HG03103 (cell line): ENCODE measurements around the gene C1orf116.

Experiments used
- ATAC-seq: cut with Tn5 transposase; IDR thresholded peaks from one replicate; pipeline ENCODE4 v1.9.1; 2021; ENCODE audit warnings: low read depth; ENCODE audit not compliant: unreplicated experiment

The C1orf116 gene

DNA sequence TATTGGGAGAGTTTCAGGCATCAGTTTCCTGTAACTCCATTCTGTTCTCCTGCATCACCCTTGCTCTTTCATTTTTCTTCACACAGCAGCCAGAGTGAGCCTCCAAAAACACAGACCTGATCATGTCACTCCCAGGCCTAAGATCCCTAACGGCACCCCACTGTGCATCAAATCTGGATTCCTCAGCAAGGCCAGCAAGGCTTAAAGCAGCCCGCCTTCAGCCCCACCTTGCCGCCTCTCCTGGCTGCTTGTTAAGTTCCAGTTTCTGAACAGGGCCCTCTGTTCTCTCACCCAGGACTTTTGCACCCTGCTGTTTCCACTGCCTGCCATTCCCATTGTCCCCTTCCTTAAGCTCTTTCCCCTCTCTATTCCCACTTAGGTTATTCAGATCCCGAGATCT, 29.3 kb downstream of the C1orf116 start:
- ATAC-seq = no peak

DNA sequence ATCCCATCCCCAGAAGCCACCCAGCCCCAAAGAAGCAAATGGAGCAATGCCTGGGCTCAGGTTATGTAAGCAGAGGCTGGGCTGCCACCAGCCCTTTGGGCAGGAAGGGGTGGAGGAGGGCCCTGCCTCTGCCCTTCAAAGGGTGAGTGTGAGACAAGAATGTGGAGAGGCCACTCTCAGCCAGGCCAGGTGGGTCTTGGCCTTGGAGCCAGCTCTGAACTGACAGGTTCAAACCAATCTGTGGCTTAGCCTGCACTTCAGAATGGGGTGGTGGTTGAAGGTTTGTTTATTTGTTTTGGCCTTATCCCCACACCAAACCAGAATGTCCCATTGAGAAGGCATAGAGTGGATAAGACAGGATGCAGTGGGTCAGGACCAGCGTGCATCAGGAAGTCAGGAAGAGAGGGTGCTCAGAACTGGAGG, 29.8 kb downstream of the C1orf116 start:
- no peak for ATAC-seq

DNA sequence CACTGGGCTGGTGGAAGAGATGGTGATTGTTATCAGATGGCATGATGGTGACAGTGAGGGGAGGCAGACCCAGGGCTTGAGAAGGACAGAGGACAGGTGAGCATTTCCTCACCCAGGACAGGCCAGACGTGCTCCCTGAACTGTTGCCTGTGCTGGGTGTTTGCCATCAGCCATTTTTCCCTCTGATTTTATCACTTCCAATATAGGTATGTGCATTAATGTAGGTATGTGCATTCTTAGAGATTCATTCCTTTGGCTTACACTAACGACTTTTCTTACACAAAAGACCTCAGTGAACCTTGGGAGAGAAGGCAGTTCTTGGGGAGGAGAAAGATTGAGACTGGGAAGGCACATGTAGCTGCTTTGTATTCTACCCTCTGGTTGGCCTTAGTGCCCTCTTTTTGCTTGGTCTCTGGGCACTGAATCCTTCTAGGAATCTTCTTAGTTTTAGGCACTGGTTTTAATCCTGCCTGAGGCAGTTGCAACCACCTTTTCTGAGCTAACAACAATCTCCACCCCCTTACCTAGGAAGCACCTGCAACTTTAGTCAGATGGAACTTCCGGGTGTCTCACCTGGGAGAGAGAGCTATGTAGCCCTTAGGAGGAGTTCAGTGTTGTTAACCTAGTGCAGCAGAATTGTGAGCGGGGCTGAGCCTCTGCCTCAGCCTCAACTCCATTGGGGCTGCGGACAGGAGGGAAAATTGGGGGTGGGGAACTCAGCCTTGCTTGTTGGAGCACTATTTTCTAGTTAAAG, 30.9 kb downstream of the C1orf116 start:
- ATAC-seq = no peak

DNA sequence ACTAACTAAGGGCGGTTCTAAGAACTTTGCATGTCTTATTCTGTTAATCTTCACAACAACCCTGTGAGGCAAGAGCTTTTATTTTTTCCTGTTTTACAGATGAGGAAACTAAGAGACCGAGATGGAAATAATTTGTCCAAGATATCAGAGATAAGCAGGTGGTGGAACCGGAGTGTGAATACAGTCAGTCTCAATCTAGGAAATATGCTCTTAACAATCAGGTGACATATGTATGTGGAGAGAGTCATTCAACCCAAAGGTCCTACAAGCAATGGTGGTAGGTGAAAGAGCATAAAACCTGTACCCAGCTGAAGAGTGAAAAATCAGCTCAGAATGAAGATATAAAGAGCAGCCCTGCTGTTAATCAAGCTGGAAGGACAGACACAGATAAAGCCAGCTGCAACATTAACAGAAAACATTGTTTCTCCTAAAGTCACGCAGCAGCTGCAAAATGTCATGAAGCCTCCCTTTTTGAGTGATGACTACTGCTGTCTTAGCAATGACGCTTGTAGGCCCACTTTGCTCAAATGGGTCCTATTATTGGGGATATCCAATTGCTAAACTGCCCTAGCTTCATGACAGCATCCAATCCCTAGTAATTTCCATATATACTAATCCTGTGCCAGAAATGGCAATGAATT, 31.8 kb downstream of the C1orf116 start:
- no peak for ATAC-seq

DNA sequence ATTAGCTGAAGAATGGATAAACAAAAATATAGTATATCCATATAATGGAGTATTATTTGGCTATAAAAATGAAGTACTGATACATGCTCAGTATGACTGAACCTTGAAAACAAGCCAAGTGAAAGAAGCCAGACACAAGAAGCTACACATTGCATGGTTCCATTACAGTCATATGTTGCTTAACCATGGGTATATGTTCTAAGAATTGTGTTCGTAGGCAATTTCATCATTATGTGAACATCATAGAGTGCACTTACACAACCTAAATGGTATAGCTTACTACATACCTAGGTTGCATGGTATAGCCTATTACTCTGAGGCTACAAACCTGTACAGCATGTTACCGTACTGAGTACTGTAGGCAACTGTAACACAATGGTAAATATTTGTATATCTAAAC, 33.7 kb downstream of the C1orf116 start:
- no peak for ATAC-seq

DNA sequence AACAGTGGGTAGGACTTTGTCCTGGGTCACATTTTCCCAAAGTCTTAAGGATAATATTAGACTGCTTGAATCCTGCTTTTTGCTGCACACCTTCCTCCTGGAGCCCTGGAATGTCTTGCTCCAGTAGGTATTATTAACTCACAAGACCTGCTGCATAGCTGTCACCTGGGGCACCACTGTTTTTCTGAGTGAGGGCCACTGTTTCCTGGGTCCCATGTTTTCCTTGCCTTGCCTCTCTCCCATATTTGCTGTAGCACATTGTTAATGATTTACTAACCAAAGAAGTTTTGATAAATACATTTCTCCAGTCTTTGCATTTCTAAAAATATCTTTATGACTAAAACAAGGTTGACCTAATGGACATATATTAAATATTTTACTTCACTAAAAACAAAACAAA, 39.8 kb downstream of the C1orf116 start:
- no peak for ATAC-seq

DNA sequence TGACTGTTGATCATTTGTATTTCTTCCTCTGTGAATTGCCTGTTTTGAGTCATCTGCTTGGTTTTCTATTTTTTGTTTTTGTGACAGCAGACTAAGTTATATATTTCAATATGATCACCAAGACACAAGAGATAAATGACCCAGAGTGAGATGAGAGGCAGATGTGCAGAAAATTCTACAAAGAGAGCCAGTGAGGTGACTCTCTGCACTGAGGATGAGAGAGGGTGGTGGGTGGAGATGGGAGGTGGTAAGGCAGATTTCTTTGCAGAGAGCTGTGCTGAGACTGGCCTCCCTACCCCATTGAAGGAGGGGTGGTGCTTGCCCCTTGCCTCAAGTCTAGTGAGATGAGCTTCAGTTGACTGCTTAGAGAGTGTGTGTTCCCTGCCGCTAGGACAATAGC, 44.7 kb downstream of the C1orf116 start:
- no peak for ATAC-seq

DNA sequence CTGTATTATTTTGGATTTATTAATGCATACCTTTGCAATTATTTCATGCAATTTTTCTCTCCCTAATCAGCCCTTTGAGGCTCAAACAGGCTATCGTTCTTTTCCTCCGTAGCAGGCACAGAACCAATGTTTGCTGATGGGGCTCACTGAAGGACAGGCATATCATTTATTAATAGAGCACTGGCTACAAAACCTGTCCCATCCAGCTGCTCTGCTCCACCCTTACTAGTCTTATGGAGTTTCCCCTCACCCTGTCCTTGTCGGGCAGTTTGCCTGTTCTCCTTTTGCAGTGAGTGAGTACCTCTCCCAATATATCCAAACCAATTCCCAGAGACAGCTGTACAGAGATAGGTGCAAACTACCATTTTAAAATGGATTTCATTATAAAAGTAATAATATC, 45.7 kb downstream of the C1orf116 start:
- ATAC-seq = no peak

DNA sequence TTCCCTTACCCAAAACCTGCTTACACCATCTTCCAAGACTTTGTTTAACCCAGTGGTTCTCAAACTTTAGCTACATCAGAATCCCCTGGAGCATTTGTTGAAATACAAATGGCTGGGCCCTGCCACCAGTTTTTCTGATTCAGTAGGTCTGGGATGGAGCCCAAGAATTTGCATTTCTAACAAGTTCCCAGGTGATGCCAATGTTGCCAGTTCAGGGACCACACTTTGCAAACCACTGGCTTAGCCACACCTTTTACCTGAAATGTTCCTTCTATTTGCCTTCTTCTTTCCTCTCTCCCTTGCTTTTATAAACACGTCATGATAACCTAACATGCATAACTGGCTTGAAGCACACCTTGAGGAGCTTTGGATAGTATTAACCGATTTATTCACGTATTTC, 46.2 kb downstream of the C1orf116 start:
- no peak for ATAC-seq

DNA sequence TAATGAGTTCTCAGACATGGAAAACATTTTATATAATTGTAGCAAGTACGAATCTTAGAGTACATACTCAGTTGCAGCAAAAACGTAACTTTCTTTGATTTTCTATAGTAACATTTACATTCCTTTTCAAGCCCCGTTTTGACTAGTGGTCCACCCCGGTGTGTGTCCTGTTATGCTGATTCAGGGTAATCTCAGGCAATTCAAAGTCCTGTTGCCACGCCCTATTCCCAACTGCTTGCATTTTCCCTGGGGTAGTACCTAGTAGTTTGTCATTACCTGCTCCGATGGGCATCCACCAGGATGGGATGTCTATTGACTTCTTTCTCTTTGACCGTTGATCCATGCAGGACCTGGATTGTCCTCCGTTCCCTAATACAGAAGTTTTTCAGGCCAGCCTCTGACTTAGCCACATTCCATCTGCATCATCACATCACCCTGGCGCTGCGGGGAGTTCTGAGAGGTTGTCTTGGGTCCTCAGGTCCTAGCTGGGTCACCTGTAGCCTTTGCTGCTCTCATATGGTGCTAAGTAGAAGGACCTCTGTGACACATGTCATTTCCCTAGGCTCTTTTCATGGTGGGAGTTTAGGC, 47.3 kb downstream of the C1orf116 start:
- ATAC-seq = no peak

DNA sequence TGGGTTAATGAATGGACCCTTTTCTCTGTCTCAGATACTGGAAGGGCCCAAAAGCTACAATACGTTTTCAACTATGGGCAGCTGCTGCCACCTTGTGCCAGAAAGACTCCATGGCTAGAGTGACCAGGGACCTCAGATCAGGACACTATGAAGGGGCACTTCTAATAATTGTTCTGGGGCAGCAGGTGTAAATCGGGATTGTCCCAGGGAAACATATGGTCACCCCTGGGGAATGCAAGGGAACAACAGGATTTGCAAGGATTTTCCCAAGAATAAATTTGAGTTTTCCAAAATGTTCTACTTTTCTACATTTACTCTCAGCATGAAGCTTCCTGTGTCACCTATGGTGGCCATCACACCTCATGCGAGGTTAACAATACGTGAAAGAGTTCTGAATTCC, 50.3 kb downstream of the C1orf116 start:
- no peak for ATAC-seq

DNA sequence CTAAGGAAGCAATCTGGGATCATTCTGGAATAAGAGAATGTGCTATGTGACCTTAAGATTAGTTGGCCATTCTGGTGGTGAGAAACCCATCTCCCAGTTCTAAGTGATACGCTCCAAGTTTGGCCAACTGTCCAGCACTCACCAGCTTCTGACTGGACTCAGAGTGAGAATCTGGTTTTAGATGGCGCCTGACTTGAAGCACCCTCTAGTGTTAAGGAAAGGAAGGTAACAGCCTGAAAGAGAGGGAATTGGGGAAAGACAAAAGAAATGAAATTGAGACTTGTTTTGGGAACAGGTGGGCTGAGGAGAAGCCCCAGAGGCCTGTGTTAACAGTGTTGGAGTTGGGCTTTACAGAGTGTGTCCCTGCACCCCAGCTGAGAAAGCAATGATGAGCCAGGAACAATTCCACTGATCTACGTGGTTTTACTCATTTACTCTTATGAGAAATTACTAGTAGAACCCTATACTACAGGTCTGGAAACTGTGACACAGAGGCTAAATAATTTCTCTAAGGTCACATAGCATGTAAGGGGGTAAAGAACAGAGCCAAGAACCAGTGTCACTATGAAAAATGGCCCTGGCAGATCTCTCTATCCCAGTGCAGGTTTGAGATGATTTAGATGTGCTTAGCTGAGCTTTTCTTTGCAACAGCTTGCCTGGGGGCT, 53.0 kb downstream of the C1orf116 start:
- ATAC-seq = no peak

DNA sequence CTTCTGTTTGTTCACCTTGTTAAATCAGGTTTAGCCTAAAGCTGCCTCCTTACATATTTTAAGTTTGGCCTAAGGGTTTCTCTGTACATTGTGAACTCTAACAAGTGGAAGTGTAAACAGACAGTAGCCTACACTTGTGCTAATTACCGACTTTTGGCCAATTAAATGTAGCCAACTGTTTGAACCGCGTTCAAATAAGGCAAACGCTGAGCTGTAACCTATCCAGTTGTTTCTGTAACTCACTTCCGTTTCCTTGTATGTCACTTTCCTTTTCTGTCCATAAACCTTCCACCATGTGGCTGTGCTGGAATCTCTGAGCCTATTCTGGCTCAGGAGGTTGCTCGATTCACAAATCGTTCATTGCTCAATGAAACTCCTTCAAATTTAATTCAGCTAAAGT, 54.3 kb downstream of the C1orf116 start:
- ATAC-seq = no peak

DNA sequence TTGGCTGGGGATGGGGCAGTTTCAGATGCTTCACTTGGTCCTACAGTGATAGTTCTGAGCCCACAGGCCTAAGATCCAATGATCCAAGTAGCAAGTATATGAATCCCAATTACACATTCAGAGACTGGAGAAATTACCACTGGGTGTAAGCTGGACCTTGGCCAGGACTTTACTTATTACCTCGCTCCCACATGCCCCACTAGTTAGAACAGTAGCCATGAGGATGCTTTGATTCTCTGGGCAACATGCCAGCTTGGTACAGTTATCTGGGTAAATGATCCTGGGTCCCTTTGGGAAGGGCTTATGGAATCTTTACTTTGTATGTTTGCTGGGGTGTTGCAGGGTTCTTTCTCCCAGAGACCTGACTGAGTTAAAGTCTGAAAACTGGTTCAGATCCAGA, 57.2 kb downstream of the C1orf116 start:
- no peak for ATAC-seq

DNA sequence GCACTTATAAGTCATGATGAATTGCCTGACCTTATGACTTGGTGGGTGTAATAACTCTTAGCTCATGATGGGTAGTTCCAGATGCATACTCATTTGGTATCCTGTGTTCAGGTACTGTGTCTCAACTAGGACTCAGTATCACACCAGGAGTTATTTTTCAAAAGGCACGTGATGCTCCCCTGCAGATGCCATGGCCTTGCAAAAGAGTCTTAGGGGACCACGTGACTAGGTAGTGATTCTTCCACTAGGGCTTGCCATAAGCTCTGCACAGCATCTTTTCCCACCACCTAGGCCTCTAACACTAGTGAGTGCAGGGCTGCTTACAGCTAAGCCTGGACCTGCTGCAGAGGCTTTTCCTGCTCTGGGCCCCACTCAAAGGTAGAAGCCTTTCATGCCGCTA, 58.4 kb downstream of the C1orf116 start:
- no peak for ATAC-seq

DNA sequence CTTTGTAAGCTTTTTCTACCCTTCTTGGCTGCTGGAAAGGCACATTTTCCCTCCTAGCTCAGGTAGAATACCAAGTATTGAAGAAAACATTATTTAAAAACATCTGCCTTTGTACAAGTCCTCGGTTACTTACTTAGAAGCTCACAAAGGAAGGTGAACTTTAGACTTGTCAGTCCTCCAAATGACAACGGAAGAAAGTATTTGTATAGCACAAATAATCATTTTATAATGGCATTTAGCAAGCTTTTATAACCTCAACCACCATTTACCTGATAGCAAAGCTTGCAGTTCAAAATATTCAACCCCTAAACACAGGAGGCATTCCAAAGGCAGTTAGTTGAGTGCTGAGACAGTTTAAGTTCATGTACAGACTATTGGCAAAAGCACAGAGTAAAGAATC, 59.8 kb downstream of the C1orf116 start:
- no peak for ATAC-seq

DNA sequence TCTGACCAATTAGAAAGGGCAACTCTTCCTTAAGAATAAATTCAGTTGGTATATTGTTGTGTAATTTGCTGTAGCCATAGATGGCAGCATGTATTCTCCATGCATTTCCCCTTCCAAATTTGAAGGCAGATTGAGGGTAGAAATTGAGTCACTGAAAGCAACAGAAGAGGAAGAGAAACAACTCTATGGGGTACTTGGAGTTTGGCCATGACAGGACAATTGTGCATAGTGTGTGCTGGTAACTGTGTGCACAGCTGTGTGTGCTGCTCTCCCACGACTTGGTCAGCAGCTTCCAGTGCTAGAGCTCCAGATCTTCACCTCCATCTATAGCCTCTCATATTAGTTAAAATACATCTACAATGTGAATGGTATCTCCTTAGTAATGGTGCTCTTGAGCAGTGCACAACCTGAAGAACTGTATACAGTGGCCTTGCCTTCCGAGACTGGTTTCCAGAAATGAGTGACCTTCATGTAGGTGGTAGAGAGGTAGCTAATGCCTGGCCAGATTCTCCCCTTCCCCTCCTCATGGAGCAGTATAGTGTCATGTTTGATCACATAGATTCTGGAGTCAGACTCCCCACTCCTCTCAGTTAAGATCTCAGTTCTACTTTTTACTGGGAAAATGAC, 61.4 kb downstream of the C1orf116 start:
- peak; percentile 69 for ATAC-seq

DNA sequence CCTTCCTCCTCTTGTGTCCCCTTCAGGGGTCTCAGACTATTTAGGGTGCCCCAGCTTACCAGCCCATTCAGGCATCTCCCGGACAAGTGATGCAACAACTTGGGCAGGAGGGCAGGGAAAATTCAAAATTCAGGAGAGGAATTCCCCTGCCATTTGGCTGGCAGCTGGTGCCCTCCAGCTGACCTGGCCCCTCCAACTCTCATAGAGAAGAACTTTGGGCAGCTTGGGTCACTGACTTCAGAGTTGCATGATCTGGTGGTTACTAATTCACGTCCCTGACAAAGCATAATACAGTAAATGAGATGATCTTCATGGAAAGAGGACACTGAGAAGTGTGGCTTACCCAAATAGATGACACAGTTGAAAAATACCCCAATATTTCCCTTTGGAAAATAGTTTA, 62.1 kb downstream of the C1orf116 start, which contains the start of gene FCAMR:
FCAMR (minus strand) TSS at position 15 of the 400 bp plus-strand sequence. CDS start 335 bp downstream, outside the sequence.
- ATAC-seq = no peak

DNA sequence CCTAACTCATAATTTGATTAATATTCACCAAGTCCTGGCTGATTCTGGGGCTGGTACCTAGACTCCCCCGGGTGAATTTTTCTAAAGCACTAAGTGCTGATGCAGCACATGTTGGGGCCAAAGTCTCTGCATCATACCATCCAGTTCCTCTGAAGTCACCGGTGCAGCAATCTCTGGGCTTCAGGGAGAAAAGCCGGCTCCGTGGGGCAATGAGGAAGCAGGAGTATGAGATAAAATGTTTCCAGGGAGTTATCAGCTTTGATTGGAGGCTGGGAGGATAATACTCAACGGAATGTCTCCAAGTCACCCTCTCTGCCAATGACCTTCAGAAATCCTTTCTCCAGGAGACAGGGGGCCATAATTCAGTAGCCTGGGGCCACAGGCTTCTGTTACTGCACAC, 63.5 kb downstream of the C1orf116 start:
- no peak for ATAC-seq
